SJSA1 (cell line): ENCODE measurements around the gene HNRNPL. TPM values are rescaled to one million over a fixed set of nuclear protein-coding genes. Genes with fewer than 3 reads are reported as not detected.
"Not testable (repeated sequence)": the region's sequence is repeated elsewhere in the genome, so short reads cannot be mapped to it uniquely, and the experiment has no call there.

ENCODE experiments used
- DNase-seq, 2 experiments: peaks; one replicate each; pipeline ENCODE4 v3.0.0-alpha.2; 2015 to 2020; ENCODE audit warnings: low spot score in 2 of 2, low read depth in 1 of 2
- H3K27ac ChIP-seq: fragments of 250-450 bp; sonication (Bioruptor Pico); 2 replicates; pipeline ENCODE4 v1.5.1; 2020; ENCODE audit warnings: mild to moderate bottlenecking, moderate library complexity
- H3K27me3 ChIP-seq: fragments of 250-450 bp; sonication (Bioruptor Pico); replicated peaks from 2 replicates; pipeline ENCODE4 v1.5.1; 2020; ENCODE audit warnings: mild to moderate bottlenecking, moderate library complexity
- H3K36me3 ChIP-seq: fragments of 250-450 bp; sonication (Bioruptor Pico); 2 replicates; pipeline ENCODE4 v1.5.1; 2020; ENCODE audit warnings: mild to moderate bottlenecking
- H3K4me1 ChIP-seq: fragments of 250-450 bp; sonication (Bioruptor Pico); replicated peaks from 2 replicates; pipeline ENCODE4 v1.6.1; 2021; ENCODE audit warnings: mild to moderate bottlenecking
- H3K4me3 ChIP-seq: fragments of 250-450 bp; sonication (Bioruptor Pico); 2 replicates; pipeline ENCODE4 v1.5.1; 2020; ENCODE audit warnings: mild to moderate bottlenecking
- H3K9me3 ChIP-seq: fragments of 250-450 bp; sonication (Bioruptor Pico); replicated peaks from 2 replicates; pipeline ENCODE4 v1.5.1; 2020; ENCODE audit warnings: mild to moderate bottlenecking
- total RNA-seq: library from RNA; depleted of rRNA; stranded (reverse); fragments of >200 nt; shearing (Covaris generic); gene quantifications from 2 replicates; pipeline ENCODE4 v1.2.3, GENCODE V29; 2014

HNRNPL gene
- total RNA-seq, 1 experiment from 2014 or later, result 343 TPM

DNA sequence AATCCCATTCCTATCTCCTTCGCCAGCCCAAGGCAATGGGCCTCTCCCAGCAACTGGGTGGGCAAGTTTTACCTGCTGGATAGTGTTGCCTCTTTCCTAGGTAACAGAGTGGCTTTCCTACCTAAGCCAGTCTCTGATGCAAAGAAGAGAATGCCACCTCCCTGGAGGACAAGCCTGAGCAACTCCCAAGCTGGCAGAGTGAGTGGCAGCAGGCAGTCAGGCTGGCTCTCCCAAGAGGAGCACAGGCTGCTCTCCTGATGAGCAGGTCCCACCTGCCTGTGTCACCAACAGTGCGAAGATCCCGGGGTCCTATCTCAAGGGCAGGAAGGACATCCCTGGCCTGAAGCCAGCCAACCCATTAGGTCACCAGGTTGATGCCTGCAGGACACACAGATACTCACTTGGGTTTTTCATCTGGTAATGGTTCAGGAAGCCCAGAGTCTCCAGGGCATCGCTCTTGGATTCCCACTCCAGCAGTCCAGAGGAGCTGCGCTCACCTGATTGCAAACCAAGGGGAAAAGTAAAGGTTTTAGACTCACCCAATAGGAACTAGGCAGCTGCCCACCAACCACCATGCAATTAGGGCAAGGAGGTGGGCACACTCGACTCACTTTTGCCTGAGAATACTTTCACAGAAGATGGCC lies 12.7 kb downstream of the HNRNPL start:
- H3K9me3 ChIP-seq, result no peaks in the 10 kb centered on the region
- H3K36me3 ChIP-seq, result peaks cover 69% of the 10 kb centered on the region
- H3K4me1 ChIP-seq, result peaks cover 30% of the 10 kb centered on the region
- H3K27ac ChIP-seq, result no peak overlapping the region
- no peak for DNase-seq
- no peak overlapping the region for H3K4me3 ChIP-seq
- H3K27me3 ChIP-seq, result no peaks in the 10 kb centered on the region

DNA sequence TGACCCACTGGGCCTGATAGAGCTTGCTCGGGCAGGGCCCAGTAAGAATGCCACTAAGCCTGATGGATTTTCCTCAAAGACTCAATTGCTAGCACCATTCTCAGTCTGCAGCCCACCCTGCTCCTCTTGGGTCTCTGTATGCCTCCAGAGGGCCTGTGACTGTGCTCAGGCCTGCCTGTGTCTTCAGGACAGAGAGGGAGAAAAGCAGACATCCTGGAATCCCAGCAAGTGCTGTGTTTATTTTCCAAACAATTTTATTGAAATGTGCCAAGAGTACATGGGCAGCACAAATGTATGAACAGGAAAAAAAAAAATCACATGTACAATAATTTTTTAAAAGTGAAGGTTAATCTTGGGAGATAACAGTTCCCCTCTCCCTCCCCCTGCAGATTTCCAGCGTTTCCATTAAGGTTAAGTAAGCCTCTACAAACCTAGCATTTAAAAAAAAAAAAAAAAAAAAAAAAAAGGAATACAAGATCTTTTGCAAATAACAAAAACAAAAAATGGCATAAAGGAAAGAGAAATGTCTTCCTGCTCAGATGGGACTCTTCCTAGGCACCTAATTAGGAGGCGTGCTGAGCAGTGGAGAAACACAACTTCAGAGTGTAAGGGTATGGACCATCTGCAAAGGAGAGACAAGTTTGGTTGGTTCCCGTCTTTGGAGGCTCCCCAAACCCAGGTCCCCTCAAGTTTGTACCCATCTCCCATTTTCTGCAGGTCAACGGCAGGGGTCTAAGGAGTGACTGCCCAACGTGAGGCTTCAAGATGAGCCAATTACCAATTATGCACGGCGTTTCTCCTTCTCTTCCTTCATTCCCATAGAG lies 13.4 kb downstream of the HNRNPL start:
- no peak for DNase-seq
- H3K9me3 ChIP-seq, result no peaks in the 10 kb centered on the region
- H3K27ac ChIP-seq, result no peak overlapping the region
- peaks cover 61% of the 10 kb centered on the region for H3K36me3 ChIP-seq
- H3K4me1 ChIP-seq, result peaks cover 33% of the 10 kb centered on the region
- H3K4me3 ChIP-seq, result no peak overlapping the region
- no peaks in the 10 kb centered on the region for H3K27me3 ChIP-seq

DNA sequence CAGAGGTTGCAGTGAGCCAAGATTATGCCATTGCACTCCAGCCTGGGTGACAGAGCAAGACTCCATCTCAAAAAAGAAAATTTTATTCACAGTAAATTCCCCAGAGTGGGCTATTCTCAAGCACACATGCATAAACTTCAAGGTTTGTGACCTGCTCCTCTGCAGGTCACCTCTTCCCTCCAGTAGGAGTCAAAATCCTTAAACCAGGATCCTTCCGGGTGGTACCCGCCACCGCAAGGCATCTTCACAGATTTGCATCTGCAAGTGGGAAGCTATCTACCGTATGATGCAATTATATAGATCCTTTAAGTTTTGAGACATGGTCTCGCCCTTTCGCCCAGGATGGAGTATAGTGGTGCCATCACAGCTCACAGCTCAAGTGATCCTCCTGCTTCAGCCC lies 15.2 kb downstream of the HNRNPL start:
- peaks cover 51% of the 10 kb centered on the region for H3K4me1 ChIP-seq

DNA sequence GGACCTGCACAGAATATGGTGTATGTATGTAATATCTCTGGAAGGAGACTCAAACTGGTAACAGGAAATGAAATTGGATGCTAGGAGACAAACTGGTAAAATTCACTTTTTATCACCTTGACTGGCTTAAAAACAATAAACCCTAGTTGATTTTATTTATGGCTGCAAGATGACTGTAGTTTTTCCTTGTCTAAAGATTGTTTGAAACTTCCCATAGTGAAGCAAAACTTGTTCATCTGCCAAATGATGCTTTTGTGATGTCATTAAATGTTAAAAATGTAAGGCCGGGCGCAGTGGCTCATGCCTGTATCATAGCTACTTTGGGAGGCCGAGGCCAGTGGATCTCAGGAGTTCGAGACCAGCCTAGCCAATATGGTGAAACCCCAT lies 15.7 kb downstream of the HNRNPL start:
- no peak overlapping the region for H3K27ac ChIP-seq
- H3K4me3 ChIP-seq, result no peak overlapping the region
- H3K4me1 ChIP-seq, result peaks cover 46% of the 10 kb centered on the region
- peaks cover 49% of the 10 kb centered on the region for H3K36me3 ChIP-seq
- no peaks in the 10 kb centered on the region for H3K9me3 ChIP-seq
- no peaks in the 10 kb centered on the region; the same call in 1 of the 2 replicates for H3K27me3 ChIP-seq
- no peak for DNase-seq

More for the DNA sequence above, 15.2 kb downstream of the HNRNPL start:
- Histone ChIP-seq H3K9me3 (no peaks in the 10 kb centered on the region), H3K4me3 (no peak overlapping the region), H3K27ac (no peak overlapping the region), H3K27me3 (no peaks in the 10 kb centered on the region; the same call in 1 of the 2 replicates), H3K36me3 (peaks cover 51% of the 10 kb centered on the region)
- no peak for DNase-seq

DNA sequence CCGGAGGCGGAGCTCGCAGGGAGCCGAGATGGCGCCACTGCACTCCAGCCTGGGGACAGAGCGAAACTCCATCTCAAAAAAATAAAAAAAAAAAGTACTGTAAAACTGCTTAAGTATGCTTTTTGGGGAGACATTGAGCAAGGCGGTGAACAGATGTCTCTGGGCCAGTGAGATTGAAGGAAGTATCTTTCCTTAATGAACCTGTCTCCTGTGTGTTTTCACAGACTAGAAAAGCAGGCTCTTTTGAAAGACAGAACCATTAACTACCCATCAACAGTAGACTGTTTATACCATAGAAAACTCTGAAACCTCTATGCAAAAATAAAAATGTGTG lies 16.7 kb downstream of the HNRNPL start:
- Histone ChIP-seq H3K27ac (no peak overlapping the region), H3K9me3 (no peaks in the 10 kb centered on the region), H3K36me3 (peaks cover 48% of the 10 kb centered on the region), H3K4me1 (peaks cover 36% of the 10 kb centered on the region), H3K27me3 (no peaks in the 10 kb centered on the region; the same call in 1 of the 2 replicates), H3K4me3 (no peak overlapping the region)
- no peak for DNase-seq

DNA sequence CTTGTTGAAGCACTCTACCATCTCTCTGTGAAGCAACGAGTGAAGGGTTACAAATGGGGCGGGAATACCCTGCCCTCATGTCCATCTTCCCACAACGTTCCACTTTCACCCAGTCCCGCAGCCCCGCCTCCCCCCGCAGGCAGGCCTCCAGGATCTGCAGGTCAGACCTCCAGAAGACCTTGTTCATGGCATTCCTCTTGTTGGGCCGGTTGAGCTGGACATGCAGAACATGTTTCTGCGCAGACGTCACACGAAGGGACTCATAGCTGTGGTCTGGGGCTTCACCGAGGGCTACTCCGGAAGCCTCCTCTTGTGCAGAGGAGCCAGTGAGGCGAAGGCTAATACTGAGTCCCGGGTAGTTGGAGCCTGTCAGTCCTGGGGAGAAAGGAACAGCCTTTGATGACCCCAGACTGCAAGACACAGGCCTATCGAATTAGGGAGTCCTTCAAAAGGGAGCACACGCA lies 18.6 kb downstream of the HNRNPL start:
- Histone ChIP-seq H3K27me3 (no peaks in the 10 kb centered on the region; the same call in 1 of the 2 replicates), H3K27ac (peak overlapping the region; percentile 94), H3K4me3 (peak overlapping the region; percentile 51), H3K4me1 (peaks cover 25% of the 10 kb centered on the region), H3K9me3 (no peaks in the 10 kb centered on the region), H3K36me3 (peaks cover 41% of the 10 kb centered on the region)
- DNase-seq, result peak in 1 of 2 experiments; percentile 94

DNA sequence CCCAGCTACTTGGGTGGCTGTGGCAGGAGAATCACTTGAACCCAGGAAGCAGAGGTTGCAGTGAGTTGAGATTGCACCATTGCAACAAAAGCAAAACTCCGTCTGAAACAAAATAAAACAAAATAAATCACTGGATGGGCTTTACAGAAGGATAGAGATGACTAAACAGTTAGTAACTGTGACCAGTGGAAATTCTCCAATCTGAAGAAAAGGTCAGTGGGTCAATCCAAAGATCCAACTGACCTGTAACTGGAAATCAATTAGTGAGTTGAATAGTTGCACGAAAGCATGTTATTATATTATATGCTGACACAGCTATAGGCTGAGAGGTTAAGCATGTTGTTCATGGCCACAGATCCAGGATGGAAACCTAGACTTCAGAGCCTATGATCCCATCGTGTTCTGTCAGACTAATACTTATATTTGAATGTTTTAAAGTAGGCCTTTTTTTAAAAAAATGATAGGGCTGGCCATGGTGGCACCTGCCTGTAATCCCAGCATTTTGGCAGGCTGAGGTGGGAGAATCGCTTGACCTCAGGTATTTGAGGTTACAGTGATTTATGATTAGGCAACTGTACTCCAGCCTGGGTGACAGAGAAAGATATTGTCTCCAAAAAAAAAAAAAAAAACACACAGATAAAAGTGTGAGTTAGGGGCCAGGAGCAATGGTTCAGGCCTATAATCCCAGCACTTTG lies 19.6 kb downstream of the HNRNPL start:
- no peaks in the 10 kb centered on the region; the same call in 1 of the 2 replicates for H3K27me3 ChIP-seq
- peaks cover 25% of the 10 kb centered on the region for H3K4me1 ChIP-seq
- no peak overlapping the region for H3K27ac ChIP-seq
- H3K9me3 ChIP-seq, result no peaks in the 10 kb centered on the region
- no peak for DNase-seq
- no peak overlapping the region for H3K4me3 ChIP-seq
- peaks cover 31% of the 10 kb centered on the region for H3K36me3 ChIP-seq

DNA sequence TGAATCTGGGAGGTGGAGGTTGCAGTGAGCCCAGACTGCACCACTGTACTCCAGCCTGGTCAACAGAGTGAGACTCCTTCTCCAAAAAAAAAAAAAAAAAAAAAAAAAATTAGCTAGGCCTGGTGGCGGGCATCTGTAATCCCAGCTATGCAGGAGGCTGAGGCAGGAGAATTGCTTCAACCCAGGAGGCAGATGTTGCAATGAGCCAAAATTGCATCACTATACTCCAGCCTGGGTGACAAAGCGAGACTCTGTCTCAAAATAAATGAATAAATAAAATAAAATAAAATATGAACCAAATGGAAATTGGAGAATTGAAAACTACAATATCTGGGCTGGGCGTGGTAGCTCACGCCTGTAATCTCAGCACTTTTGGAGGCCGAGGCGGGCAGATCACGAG lies 20.6 kb downstream of the HNRNPL start:
- not testable (repeated sequence) for H3K27me3 ChIP-seq, DNase-seq, H3K9me3 ChIP-seq, H3K27ac ChIP-seq, H3K4me3 ChIP-seq
- Histone ChIP-seq H3K36me3 (peaks cover 29% of the 10 kb centered on the region), H3K4me1 (peaks cover 25% of the 10 kb centered on the region)

DNA sequence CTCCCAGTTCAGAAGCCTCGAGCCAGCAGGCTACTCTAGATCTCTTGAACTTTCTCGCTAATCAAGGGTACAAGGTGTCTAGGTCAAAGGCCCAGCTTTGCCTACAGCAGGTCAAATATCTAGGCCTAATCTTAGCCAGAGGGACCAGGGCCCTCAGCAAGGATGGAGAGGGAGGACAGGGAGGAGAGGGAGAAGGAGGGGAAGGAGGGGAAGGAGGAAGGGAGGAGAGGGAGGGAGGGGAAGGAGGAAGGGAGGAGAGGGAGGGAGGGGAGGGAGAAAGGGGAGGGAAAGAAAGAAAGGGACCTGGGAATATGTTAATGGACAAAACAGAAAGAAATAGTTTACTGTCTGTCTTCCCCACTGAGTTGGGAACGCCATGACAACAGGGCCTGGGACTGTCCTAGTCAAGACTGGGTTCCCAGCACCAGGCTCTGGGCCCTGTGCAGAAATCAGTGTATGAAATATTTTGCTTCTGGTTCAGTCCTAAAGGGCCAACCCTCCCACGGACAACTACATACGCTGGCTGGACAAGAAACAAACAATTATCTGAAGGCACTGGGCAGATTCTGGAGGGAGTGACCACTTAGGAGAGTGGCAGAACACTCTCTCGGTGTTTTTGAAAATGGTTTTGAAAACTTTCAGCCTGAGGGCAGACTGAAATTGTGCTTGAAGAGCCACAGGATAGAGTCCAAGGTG lies 22.8 kb downstream of the HNRNPL start:
- H3K36me3 ChIP-seq, result peaks cover 35% of the 10 kb centered on the region
- no peaks in the 10 kb centered on the region; the same call in 1 of the 2 replicates for H3K27me3 ChIP-seq
- no peak overlapping the region for H3K4me3 ChIP-seq
- no peak overlapping the region for H3K27ac ChIP-seq
- no peaks in the 10 kb centered on the region for H3K9me3 ChIP-seq
- H3K4me1 ChIP-seq, result peaks cover 20% of the 10 kb centered on the region
- DNase-seq, result no peak

DNA sequence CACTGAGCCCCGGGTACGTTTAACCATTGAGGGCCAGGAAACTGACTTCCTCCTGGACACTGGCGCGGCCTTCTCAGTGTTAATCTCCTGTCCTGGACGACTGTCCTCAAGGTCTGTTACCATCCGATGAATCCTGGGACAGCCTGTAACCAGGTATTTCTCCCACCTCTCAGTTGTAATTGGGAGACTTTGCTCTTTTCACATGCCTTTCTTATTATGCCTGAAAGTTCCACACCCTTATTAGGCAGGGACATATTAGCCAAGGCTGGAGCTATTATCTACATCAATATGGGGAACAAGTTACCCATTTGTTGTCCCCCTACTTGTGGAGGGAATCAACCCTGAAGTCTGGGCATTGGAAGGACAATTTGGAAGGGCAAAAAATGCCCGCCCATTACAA lies 23.9 kb downstream of the HNRNPL start:
- Histone ChIP-seq H3K4me1 (peaks cover 13% of the 10 kb centered on the region), H3K36me3 (peaks cover 35% of the 10 kb centered on the region)
- H3K27ac ChIP-seq, H3K27me3 ChIP-seq, H3K4me3 ChIP-seq, DNase-seq, H3K9me3 ChIP-seq: not testable (repeated sequence)

DNA sequence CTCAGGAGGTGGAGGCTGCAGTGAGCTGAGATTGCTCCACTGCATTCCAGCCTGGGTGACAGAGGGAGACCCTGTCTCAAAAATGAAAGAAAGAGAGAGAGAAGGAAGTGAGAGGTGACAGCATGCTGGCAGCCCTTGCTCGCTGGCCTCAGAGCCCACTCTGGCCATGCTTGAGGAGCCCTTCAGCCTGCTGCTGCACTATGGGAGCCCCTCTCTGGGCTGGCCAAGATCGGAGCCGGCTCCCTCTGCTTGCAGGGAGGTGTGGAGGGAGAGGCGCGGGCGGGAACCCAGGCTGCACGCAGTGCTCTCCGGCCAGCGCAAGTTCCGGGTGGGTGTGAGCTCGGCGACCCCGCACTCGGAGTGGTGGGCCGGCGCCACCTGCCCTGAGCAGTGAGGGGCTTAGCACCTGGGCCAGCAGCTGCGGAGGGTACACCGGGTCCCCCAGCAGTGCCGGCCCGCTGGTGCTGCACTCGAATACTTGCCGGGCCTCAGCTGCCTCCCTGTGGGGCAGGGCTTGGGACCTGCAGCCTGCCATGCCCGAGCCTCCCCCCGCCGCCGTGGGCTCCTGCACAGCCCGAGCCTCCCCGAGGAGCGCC lies 28.5 kb downstream of the HNRNPL start:
- not testable (repeated sequence) for H3K4me3 ChIP-seq, H3K9me3 ChIP-seq
- H3K36me3 ChIP-seq, result peaks cover 20% of the 10 kb centered on the region

DNA sequence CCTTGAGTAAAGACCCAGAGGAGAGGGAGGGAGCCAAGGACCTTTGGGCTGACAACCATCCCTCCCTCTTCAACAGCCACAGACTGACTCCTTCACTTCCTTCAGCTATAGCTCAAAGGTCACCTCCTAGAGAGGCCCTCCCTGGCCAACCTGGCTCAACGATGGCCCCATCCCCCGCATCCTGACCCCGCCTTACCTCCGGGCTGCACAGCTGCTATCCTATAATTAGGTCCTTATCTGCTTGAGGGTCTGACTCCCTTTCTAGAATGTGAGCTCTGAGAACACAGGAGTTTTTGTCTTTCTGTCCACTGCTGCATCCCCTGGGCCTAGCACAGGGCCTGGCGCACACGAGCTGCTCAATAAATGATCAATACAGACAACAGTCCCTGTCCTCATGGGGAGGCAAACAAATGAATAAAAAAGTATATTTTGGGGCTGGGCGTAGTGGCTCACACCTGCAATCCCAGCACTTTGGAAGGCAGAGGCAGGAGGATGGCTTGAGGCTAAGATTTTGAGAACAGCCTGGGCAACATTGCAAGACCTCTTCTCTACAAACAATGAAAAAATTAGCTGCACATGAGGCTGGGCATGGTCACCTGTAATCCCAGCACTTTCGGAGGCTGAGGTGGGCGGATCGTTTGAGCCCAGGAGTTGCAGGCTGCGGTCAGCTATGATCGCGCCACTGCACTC lies 30.4 kb downstream of the HNRNPL start:
- DNase-seq, result no peak
- Histone ChIP-seq H3K4me1 (no peaks in the 10 kb centered on the region), H3K27me3 (no peaks in the 10 kb centered on the region), H3K36me3 (peaks cover 30% of the 10 kb centered on the region), H3K27ac (no peak overlapping the region), H3K9me3 (no peaks in the 10 kb centered on the region), H3K4me3 (no peak overlapping the region)

More for the DNA sequence above, 28.5 kb downstream of the HNRNPL start:
- not testable (repeated sequence) for H3K4me1 ChIP-seq, H3K27ac ChIP-seq, DNase-seq, H3K27me3 ChIP-seq

DNA sequence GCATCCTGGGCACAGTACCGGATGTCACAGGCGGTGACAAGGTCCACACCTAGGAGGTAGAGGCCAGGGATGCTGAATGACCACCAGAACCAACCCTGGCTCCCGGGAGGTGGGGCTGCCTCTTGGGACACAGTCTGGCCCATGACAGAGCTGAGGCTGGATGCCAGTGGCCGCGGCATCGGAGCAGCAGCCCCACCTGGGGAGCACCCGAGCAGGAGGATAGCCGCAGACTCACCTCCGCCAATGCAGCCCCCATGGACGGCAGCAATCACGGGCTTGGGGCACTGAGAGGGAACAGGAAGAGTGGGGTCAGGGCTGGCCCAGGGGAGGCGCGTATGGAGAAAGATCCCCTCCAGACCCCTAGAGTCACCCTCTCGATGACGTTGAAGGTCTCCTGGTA lies 32.7 kb downstream of the HNRNPL start:
- H3K9me3 ChIP-seq, result no peaks in the 10 kb centered on the region
- no peaks in the 10 kb centered on the region for H3K27me3 ChIP-seq
- peak in 1 of 2 experiments; percentile 38 for DNase-seq
- no peak overlapping the region for H3K4me3 ChIP-seq
- H3K27ac ChIP-seq, result no peak overlapping the region
- H3K4me1 ChIP-seq, result no peaks in the 10 kb centered on the region
- H3K36me3 ChIP-seq, result peaks cover 24% of the 10 kb centered on the region
